PC-9 (cell line): ENCODE results near the gene ABCA1. TPM values are rescaled to one million over a fixed set of nuclear protein-coding genes. Genes with fewer than 3 reads are reported as not detected.

ENCODE experiments used
- BruUV-seq: library from RNA; stranded (reverse); fragments of 400-500 nt; replicated peaks from 2 replicates; lab custom pipeline; 2021; lab: Mats Ljungman, UMichigan
- CTCF ChIA-PET: fragments of 300-600 bp; sonication (Branson Sonifier 250); formaldehyde crosslinking; loops from one replicate; lab custom pipeline; 2022; ENCODE audit warnings: antibody characterized with exemption; lab: Charles Lee
- POLR2A ChIA-PET: fragments of 300-600 bp; sonication (Branson Sonifier 250); formaldehyde crosslinking; loops from one replicate; lab custom pipeline; 2022; ENCODE audit warnings: antibody characterized with exemption; ENCODE audit not compliant: unreplicated experiment; lab: Charles Lee
- DNase-seq, 2 experiments: peaks; one replicate each; pipeline versions ENCODE4 v3.0.0 to v3.0.0-alpha.2; 2015 to 2022; ENCODE audit warnings: mixed read lengths in 1 of 2
- H2AFZ ChIP-seq: fragments of 200-600 bp; sonication (generic); 2 replicates; pipeline ENCODE4 v1.8.1; 2017; ENCODE audit warnings: antibody characterized with exemption
- H3F3A ChIP-seq: fragments of 200-600 bp; sonication (generic); 2 replicates; pipeline ENCODE4 v1.8.1; 2017; ENCODE audit warnings: antibody characterized with exemption, mild to moderate bottlenecking, low read depth; ENCODE audit not compliant: insufficient read depth
- H3K27ac ChIP-seq: fragments of 200-600 bp; sonication (generic); 2 replicates; pipeline ENCODE4 v1.6.1; 2016; ENCODE audit warnings: mixed run types
- H3K27me3 ChIP-seq: fragments of 200-600 bp; sonication (generic); 2 replicates; pipeline ENCODE4 v1.6.1; 2016; ENCODE audit warnings: low read depth, mixed run types; ENCODE audit not compliant: insufficient read depth
- H3K36me3 ChIP-seq: fragments of 200-600 bp; sonication (generic); 2 replicates; pipeline ENCODE4 v1.6.1; 2016; ENCODE audit warnings: low read depth, mixed run types
- H3K4me1 ChIP-seq: fragments of 200-600 bp; sonication (generic); replicated peaks from 2 replicates; pipeline ENCODE4 v1.6.1; 2016; ENCODE audit warnings: mixed run types; ENCODE audit not compliant: insufficient read depth
- H3K4me2 ChIP-seq: fragments of 200-600 bp; sonication (generic); 2 replicates; pipeline ENCODE4 v1.6.1; 2017; ENCODE audit warnings: mixed run types
- H3K4me3 ChIP-seq: fragments of 200-600 bp; sonication (generic); 2 replicates; pipeline ENCODE4 v1.6.1; 2016; ENCODE audit warnings: mixed run types
- H3K79me2 ChIP-seq: fragments of 200-600 bp; sonication (generic); 2 replicates; pipeline ENCODE4 v1.6.1; 2017; ENCODE audit warnings: low read depth, mixed run types
- H3K9me2 ChIP-seq: fragments of 200-600 bp; sonication (generic); 2 replicates; pipeline ENCODE4 v1.8.1; 2017; ENCODE audit warnings: mild to moderate bottlenecking; ENCODE audit not compliant: insufficient read depth
- H3K9me3 ChIP-seq: fragments of 200-600 bp; sonication (generic); 2 replicates; pipeline ENCODE4 v1.8.1; 2016; ENCODE audit warnings: low read depth; ENCODE audit not compliant: insufficient read depth
- H4K20me1 ChIP-seq: fragments of 200-600 bp; sonication (generic); 2 replicates; pipeline ENCODE4 v1.8.1; 2017; ENCODE audit not compliant: insufficient read depth
- EZH2 ChIP-seq: fragments of 200-600 bp; sonication (generic); IDR thresholded peaks from 2 replicates; pipeline ENCODE4 v1.8.0; 2017; ENCODE audit warnings: antibody characterized with exemption, low read depth
- intact Hi-C: fragments of 100-400 bp; cut with micrococcal nuclease; formaldehyde crosslinking; loops from one replicate; pipeline ENCODE4 v1.10.0; 2022; ENCODE audit not compliant: unreplicated experiment
- total RNA-seq: library from RNA; stranded (reverse); gene quantifications from 2 replicates; pipeline ENCODE4 v1.2.3, GENCODE V29; 2021
- TF ChIP-seq, protein P1 (sequence below): fragments of 200-600 bp; sonication (generic); conservative IDR thresholded peaks from 2 replicates; pipeline ENCODE4 v1.6.1; 2017; ENCODE audit warnings: mixed run types, antibody characterized with exemption, mild to moderate bottlenecking, moderate library complexity

ABCA1 gene
- total RNA-seq, 1 experiment from 2014 or later = 38.3 TPM

DNA sequence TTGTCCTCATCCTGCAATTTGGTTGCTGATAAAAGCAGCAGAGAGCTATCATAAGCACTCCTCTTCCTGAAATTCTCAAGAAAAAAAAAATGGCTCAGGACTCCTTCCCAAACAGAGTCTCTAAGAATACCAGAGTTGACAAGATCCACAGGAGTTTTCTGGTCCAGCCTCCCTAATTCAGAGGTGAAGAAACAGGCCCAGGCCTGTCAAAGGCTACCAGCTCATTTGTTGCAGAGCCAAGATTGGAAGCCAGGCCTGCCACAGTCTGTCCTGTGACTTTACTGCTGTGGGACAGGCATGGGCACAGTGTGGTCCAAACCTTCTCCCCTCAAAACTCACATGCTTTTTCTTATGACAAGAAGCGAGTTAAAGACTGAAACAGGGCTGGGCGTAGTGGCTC lies 122.5 kb downstream of the ABCA1 start:
- H3K4me1 ChIP-seq = peaks cover 5% of the 10 kb centered on the region
- H3K4me3 ChIP-seq = no peak overlapping the region
- H3K27me3 ChIP-seq = no peaks in the 10 kb centered on the region
- H3F3A ChIP-seq = peaks cover 3% of the 10 kb centered on the region; the same call in 1 of the 2 replicates
- no peaks in the 10 kb centered on the region for H3K79me2 ChIP-seq
- TF ChIP-seq EZH2 = no peak
- TF ChIP-seq, protein P1, sequence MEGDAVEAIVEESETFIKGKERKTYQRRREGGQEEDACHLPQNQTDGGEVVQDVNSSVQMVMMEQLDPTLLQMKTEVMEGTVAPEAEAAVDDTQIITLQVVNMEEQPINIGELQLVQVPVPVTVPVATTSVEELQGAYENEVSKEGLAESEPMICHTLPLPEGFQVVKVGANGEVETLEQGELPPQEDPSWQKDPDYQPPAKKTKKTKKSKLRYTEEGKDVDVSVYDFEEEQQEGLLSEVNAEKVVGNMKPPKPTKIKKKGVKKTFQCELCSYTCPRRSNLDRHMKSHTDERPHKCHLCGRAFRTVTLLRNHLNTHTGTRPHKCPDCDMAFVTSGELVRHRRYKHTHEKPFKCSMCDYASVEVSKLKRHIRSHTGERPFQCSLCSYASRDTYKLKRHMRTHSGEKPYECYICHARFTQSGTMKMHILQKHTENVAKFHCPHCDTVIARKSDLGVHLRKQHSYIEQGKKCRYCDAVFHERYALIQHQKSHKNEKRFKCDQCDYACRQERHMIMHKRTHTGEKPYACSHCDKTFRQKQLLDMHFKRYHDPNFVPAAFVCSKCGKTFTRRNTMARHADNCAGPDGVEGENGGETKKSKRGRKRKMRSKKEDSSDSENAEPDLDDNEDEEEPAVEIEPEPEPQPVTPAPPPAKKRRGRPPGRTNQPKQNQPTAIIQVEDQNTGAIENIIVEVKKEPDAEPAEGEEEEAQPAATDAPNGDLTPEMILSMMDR = no peak
- no peak overlapping the region for H3K27ac ChIP-seq
- intact Hi-C loops = no loop called here
- no peaks in the 10 kb centered on the region for H3K9me3 ChIP-seq
- peaks cover 61% of the 10 kb centered on the region for H3K36me3 ChIP-seq
- H3K9me2 ChIP-seq = no peaks in the 10 kb centered on the region
- CTCF ChIA-PET = no interaction called here
- H2AFZ ChIP-seq = no peak overlapping the region
- no peak overlapping the region for H3K4me2 ChIP-seq
- DNase-seq = no peak
- POLR2A ChIA-PET = no interaction called here
- no peaks in the 10 kb centered on the region for H4K20me1 ChIP-seq
- BruUV-seq = no TSS peak

- no peak overlapping the region for H2AFZ ChIP-seq
- H3K9me2 ChIP-seq = no peaks in the 10 kb centered on the region
- no peak for DNase-seq
- ChIA-PET POLR2A (no interaction called here), CTCF (no interaction called here)
- intact Hi-C loops = no loop called here
- BruUV-seq = no TSS peak
- H3K4me3 ChIP-seq = no peak overlapping the region
- H3K9me3 ChIP-seq = no peaks in the 10 kb centered on the region
- H3K27me3 ChIP-seq = no peaks in the 10 kb centered on the region
- no peaks in the 10 kb centered on the region for H3K4me1 ChIP-seq
- H3K36me3 ChIP-seq = peaks cover 62% of the 10 kb centered on the region
- H3K79me2 ChIP-seq = no peaks in the 10 kb centered on the region
- no peaks in the 10 kb centered on the region for H3F3A ChIP-seq
- H3K4me2 ChIP-seq = no peak overlapping the region
- peaks cover 3% of the 10 kb centered on the region; the same call in 1 of the 2 replicates for H4K20me1 ChIP-seq
- TF ChIP-seq, protein P1 = no peak
- no peak for TF ChIP-seq EZH2
- no peak overlapping the region for H3K27ac ChIP-seq
These were observed 125.0 kb downstream of the ABCA1 start for GRCh38 chr9:104802906-104803305.

GRCh38 chr9:104802110-104802509 lies 125.8 kb downstream of the ABCA1 start:
- intact Hi-C loops = no loop called here
- no peak overlapping the region for H3K4me2 ChIP-seq
- peaks cover 3% of the 10 kb centered on the region; the same call in 1 of the 2 replicates for H4K20me1 ChIP-seq
- no peaks in the 10 kb centered on the region for H3K4me1 ChIP-seq
- H3K9me3 ChIP-seq = no peaks in the 10 kb centered on the region
- H3K4me3 ChIP-seq = no peak overlapping the region
- POLR2A ChIA-PET = no interaction called here
- no peaks in the 10 kb centered on the region for H3F3A ChIP-seq
- no TSS peak for BruUV-seq
- TF ChIP-seq EZH2 = no peak
- no peaks in the 10 kb centered on the region for H3K27me3 ChIP-seq
- H2AFZ ChIP-seq = no peak overlapping the region
- no peaks in the 10 kb centered on the region for H3K79me2 ChIP-seq
- peaks cover 69% of the 10 kb centered on the region for H3K36me3 ChIP-seq
- no peak for DNase-seq
- CTCF ChIA-PET = no interaction called here
- no peak overlapping the region for H3K27ac ChIP-seq
- H3K9me2 ChIP-seq = no peaks in the 10 kb centered on the region
